ENCODE data around the gene MYF6.
"Not testable (repeated sequence)": the region's sequence is repeated elsewhere in the genome, so short reads cannot be mapped to it uniquely, and the experiment has no call there.

Gene MYF6

DNA sequence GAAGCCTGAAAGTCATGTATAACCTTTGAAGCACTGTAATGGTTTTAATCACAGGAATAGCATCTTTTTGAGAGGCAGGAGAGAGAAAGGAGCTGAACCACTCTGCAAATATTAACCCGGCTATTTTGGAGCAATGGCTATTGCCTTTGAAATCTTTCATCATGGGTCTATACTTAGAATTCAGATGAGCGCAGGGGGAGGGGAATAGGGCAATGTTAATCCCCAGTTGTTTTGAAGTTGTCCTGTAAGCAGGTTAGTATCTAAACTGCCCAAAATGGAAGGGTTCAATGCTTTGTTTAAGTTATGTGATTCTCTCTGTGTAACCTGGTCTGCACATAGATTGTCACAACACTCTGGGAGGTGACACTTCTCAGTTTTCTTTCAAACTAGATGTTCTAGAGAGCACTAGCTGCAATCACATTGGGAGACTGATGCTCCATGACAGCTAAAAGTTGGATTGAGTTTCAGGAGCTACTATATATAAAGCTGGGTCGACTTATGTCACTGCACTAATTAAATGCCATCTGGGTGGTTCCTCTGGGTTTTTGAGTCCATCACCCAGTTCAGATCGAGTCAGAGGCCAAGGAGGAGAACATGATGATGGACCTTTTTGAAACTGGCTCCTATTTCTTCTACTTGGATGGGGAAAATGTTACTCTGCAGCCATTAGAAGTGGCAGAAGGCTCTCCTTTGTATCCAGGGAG lies at the start of gene MYF6:
Gene MYF6 (plus strand): TSS at position 509 of the 704 bp plus-strand sequence. CDS start 86 bp downstream, at position 595.
- no peak for DNase-seq (ENCODE audit: low spot score)

DNA sequence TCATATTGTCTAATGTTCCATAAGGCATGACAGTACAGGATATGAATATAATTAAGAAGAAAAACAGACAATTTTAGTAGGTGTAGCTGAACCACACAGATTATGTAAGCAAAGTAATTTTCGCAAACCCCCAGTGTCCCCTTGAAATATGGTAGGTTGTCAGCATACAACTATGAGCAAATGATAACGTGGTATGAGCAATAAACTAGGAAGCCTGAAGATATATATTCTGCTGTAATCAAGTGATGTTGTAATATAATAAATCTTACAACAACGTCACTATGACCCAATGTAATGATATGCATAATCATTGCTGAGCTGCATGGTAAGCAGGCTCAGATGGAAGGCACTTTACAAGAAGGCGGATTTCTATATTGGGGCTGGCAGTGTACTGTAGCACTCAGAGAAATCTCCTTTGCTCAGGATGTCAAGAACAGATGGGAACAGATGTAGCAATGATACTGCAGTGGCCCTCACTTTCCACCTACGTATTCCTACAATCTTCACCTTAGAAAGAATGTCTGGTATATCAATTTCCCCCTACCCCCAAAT lies 47.8 kb upstream of the MYF6 start:
- DNase-seq (ENCODE audit: low spot score), result no peak

DNA sequence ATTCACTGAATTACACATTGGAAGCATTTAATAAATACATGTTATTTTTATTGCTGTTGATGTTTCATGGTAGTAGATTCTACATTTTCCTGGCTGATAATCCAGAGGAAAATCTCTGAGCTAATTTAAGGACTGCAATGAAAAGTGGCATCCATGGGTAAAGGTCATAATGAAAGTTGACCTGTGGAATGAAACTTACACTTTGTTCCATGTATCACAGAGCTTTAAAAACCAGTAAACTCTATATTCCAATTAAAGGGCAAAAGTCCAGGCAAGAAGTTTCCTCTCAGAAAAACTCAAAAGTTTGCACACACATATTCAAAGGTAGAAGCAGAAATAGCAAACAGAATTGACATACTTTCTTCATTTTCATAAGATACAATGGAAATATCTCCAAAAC lies 44.8 kb upstream of the MYF6 start:
- DNase-seq (ENCODE audit: low spot score), result no peak

DNA sequence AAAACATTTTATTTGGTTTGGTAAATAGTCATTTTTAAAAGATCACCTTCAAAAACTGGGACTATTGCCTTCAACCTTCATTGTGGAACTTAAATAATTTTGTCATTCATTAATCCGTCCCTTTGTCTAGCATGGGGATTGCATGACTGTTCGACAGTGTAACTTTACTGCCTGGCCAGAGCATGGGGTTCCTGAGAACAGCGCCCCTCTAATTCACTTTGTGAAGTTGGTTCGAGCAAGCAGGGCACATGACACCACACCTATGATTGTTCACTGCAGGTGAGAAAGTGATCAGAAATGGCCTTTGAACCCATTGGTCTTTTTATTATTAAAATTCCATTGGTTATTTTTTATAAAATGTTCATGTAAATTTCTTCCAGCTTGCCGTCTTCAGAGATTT lies 37.2 kb upstream of the MYF6 start:
- DNase-seq (ENCODE audit: low spot score), result no peak

DNA sequence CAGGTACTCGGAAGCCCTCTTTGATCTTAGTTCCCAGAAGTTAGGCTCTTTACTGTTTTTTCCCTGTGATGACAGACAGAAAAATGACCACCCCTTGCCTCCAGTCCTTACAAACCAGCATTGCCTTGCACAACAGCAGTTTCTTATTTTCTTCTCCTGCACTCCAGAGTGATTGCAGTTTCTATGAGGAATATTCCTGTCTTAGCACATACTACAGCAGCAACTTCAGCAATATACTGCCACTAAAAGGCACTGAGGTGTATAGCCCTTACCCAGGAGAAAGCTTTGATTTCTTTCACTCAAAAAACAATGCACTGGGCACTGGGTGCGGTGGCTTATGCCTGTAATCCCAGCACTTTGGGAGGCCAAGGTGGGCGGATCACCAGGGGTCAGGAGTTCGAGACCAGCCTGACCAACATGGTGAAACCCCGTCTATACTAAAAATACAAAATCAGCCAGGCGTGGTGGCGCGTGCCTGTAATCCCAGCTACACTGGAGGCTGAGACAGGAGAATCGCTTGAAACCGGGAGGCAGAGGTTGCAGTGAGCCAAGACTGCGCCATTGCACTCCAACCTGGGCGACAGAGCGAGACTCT lies 31.3 kb upstream of the MYF6 start:
- not testable (repeated sequence) for DNase-seq (ENCODE audit: low spot score)

DNA sequence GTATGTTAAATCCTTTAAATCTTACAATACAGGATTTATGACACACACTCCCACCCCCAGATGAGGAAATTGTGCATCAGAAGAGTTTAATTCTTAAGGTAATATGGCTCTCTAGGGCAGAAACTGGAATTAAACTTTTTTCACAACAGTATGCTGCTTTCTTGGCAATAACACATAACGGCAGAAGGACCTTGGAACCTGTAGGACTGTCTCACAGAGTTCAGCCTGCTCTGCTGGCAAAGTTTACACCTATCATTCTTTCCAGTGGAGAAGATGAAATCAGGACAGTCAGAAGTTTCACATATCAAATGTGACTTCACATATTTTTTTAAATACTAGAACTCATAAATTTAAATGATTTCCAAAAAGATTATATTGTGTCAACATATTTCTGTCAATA lies 30.6 kb upstream of the MYF6 start:
- DNase-seq (ENCODE audit: low spot score), result no peak

DNA sequence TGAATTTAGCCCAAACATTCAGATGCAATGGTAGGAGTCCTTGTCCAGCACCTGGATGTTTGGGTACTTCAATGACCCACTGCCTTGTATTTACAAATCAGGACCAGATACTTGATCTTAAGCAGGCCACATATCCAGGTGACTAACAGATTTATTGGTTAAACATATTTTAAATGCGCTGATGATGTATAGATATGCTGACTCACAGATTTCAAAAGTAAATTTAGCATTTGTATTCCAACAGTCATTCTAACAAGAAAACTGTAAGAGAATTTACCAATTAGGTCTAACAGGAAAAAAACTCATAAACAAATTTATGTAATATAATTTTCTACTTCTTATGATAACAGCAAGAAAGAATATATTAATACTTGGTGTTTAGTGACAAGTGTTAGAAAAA lies 29.4 kb upstream of the MYF6 start:
- no peak for DNase-seq (ENCODE audit: low spot score)

DNA sequence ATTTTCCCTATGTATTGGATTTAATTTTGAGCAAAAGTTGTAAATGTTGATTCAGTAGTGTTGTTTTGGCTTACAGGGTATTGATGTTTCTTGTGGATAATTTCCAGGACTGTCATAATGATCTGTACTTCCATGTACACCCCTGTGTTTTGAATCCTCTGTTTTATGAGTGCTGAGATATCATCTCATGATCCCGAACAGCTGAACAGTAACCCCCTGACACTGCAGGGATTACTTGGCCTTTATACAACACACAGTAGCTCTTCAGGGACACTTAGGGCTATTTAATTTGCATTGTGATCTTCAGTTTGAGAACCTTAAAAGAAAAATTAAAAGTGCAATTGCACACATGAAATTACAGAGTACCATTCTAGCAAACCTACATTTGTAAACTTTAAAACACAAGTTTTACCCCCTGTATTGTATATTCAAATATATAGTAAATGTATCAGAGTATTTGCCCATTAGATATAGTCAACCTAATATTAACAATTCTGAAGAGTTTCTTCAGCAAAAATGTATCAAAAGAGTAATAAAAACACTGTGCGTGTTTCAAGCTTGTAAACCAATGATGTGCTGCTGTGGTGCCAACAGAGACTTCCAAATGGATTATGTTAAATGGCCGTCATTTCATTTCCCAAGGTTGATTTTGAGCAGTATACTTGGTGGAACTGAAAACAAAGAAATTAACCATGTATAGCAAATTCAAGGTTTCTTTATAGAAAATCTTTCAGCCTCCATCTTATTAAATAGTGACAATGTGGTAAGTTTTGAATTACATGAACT lies 27.9 kb upstream of the MYF6 start:
- no peak for DNase-seq (ENCODE audit: low spot score)

DNA sequence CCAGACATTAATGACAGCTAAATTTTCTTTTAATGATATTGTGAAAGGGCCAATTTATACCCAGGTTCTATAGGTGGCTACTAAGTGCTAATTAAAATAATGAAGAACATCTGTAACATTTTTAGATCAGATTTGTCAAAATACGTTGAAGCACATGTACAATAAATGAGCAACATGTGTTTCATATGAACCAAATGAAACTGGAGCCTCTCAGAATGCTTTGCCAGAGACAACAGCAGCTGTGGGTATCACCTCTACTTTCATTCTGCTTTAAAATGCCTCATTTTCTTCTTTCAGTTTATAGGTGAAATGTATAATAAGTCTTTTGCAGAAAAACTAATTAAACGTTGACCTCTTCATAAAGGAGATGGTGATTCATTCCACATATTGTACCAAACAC lies 26.1 kb upstream of the MYF6 start:
- no peak for DNase-seq (ENCODE audit: low spot score)

DNA sequence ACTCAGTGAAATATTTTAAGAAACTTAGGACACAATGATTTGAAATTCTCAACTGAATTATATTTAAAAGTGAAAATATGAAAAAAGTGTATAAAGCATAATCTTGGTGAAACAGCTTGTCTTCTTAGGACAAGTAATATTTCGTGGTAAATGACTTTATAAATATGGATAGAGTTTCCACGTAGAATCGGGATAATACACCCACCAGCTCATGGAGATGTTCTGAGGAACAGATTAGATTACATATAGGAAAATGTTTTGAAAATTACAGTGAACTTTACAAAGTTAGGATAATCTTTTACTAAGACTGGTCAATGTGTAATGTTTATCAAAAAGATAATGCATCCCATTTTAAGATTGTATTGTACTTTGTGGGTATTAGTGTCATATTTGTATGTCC lies 25.6 kb upstream of the MYF6 start:
- DNase-seq (ENCODE audit: low spot score), result no peak

DNA sequence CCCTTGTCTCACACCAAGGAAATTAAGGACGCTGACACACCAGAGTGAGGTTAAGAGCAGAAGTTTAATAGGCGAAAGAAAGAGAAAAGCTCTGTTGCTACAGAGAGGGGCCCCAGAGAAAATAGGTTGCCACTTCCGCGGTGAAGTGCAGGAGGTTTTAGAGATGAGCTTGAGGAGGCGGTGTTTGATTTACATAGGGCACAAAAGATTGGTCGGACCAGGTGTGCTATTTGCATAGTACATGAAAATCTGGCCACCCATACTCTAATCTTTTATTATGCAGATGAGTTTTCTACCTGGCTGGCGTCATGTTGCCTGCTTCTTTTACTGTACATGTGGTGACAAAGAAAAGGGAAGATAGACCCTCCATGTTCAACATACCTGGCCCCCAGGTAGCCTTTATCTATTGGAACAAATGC lies 23.3 kb upstream of the MYF6 start:
- no peak for DNase-seq (ENCODE audit: low spot score)

DNA sequence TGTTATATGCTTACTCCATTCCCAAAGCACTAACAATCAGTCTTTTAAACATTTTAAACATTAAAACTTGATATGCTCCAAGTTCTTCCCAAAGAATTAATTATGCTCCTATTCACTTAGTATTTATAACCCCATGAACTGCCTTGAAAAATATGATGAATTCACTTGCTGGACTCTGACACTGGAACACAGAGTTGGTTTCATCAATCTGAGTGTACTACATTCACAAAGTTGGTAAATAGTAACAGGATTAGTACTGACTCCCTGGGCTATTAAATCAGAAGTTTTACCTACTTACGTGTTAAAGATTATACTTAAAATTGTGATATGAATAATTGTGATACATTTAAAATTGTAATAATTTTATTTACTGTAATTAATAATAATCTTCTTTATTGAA lies 17.3 kb upstream of the MYF6 start:
- no peak for DNase-seq (ENCODE audit: low spot score)

DNA sequence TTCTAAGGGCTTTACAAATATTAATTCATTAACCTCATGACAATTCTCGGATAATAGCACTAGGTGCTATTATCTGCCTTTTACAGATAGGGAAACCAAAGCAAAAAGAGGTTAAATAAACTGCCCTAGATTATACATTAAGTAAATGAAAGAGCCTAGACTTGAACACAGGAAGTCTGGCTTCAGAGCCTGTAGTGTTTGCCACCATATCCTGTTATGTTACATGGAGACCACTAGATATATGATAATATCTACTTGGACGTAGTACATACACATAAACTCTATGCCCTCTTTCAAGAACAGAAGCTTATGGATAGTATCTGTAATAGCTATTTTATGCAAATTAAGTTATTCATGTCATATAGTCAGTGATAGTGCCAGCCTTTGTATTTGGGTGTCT lies 16.9 kb upstream of the MYF6 start:
- DNase-seq (ENCODE audit: low spot score), result no peak

DNA sequence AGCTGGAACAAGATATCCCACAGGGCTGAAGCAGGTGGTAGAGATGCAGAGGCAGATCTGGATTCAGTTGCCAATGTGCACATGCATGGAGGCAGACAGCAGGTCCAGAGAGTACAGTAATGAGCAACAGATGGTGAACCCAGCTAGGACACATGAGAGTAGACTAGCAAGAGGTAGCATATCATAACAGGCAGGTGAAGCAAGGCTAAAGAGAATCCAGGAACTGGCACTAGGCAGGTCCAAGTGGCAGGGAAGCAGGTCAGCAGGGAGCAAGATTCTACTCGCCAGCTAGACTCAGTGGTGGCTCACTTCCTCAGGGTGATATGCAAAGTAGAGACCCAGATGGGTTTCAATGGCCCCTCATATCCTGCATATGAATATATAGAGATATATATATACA lies 15.3 kb upstream of the MYF6 start:
- no peak for DNase-seq (ENCODE audit: low spot score)

DNA sequence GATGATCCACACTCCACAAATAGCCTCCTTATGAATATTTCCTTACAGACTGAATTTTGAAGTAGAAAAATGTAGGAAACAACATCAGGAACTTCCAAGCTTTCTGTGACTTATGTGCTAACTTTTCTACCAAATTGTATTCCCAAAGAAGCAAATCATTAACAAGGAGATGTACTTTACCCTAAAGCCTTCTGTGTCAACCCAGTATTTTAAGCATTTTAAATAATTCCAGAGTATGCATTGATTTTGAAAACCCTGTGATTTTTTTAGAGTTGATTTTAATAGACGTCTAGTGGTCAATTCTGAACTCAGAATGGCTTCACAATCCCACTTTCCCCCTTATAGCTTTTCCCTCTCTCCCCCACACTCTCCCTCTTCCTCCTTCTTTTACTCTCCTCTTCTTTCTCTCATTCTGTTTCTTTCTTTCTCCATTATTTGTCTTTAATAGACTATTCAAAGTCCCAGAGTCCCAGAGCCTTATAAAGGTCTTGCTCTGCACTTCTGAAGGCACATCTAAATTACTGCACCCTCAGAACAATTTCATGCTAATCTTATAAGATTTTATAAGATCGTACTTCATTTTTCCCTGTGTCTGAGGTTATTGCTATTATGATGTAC lies 10.1 kb upstream of the MYF6 start:
- no peak for DNase-seq (ENCODE audit: low spot score)

DNA sequence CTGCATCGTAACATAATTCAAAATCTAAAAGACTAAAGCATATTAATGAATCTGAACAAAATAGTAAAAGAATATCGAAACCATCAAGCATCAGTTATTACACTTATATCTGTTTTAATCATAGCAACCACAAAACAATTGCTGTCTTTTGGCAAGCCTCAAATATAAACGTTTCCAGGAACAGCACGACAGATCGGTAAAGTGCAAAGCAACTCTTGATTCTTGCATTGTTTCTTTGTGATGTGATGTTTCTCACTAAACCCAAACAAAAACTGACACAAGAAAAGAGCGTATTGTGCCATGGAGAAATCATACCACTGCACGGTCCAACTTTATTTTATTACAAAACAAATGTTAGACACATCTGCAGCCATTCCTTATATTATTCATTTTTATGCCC lies 9.2 kb upstream of the MYF6 start:
- no peak for DNase-seq (ENCODE audit: low spot score)

DNA sequence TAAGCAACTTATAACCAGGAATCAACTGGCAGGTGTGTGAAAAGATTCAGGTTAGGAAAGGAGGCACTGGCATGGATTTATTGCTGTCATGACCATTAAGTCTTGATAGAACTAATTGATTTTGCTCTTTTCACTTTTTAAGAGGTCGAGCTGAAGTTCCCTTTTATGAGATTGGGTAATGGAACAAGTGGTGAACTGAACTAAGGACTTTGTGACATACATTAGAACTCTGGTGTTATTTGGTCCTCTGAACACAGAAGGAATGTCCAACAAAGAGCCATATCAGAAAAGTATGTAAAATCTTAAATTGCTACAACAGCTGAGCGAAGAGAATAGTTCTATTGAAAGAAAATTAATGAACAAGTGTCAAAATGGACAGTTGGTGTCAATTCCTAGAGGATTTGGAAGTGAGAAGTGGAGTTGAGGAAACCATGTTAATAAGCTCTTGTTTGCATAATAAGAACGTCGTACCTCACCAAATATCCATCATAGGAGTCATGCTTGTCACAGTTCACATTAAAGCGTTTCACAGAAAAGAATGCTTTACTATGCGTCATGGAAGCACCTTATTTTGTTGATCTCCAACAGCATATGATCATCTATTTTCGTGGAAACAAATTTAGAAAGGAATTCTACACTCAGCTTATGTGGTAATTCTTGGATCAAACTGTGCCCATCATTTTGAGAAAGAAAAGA lies 8.4 kb upstream of the MYF6 start:
- no peak for DNase-seq (ENCODE audit: low spot score)

DNA sequence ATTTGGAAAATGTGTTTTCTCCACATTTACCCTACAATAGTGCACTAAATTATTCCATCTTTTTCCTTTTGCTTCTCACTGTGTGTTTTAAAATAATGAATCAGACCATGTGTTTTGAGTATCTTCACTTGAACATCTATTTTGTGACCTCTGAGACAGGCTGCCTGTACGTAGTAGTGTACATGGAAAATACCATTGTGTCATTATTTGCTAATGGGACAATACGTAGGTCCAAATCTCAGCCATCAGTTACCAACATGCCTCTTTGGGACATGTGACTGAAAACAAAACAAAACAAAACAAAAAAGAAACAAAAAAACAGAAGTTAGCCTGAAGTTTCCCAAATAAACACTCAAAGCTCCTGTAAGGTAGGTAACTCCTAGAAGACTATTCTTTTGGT lies 7.1 kb upstream of the MYF6 start:
- DNase-seq (ENCODE audit: low spot score), result no peak

DNA sequence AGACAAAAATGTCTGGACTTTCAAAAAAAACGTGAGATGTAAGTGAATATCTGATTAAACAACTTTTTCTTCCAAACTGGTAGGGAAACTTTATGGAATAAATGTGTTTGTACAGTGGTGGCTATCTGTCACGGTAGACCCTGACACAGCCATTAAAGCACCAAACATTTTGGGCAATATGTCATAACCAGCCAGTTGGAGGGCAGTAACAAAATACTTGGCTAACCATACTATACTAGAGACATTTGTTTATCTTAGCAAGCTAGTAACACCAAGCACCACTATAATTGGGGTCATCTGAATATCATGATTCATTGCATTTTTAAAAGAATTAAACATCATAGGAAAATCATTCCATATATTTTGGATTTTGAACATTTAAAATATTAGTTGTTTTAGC lies 6.0 kb upstream of the MYF6 start:
- DNase-seq (ENCODE audit: low spot score), result no peak

DNA sequence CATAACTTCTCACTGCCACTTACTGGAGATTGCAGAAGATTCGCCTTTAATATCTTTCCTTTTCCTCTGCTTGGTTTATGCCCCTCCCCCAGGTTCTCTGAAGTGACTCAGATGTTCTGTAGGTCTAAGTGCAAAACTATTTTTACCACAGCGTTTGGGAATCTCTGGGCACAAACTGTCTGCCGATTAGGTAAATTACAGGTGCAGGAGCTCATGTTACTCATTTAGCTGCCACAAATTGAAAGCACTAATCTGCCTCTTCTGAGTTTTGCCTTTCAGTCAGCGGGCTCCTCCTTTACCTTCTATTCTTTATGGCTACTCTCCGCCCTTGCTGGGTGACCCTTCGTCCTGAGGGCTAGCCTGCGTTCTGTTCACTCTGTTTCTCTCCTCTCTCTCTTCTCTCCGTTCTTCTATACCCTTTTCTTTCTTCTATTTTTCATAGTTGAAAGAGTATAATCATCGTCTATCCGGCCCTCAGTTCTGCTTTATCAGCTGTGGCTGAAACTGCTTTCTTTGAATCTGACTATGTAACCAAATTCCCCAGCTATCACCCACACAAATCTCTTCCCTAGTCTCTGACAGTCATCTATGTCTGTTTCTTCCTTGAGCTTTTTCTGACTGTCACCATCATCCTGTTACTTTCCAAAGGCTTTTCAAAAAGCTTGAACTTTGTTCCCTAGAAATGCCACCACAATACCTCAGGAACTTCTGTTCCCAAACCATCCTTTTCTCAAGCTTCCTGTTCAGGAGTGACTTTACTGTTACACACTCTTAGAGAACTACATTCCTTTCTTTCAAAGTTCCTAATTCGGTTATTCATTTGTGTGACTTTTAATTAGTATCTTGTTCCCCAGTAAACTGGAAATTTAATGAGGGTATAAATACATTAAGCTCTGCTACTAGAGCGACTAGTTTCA lies 4.3 kb upstream of the MYF6 start:
- DNase-seq (ENCODE audit: low spot score), result no peak

DNA sequence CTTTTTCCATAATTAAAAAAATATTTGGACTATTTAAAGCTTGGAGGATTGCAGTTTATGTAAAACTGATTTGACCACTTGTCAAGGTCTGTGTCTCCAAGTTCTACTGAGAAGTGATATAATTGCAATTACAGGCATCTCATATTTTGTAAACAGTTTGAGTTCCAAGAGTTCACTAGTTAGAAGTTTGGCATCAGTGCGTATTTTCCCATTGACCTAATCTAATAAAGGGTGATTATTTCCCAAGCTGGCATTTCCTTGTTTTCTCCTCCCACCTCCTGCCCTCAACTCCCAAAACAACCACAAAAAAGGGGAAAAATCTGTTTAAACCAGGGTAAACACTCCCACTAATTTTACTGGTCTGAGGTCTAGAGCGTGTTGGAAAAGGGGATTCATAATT lies 3.0 kb upstream of the MYF6 start:
- no peak for DNase-seq (ENCODE audit: low spot score)

Data from D341Med (cell line).